Activated CD4-positive, alpha-beta T cell treated with anti-CD3 and anti-CD28 coated beads for 24 hours (primary cell): ENCODE results near the gene UBE2A.

Experiments
- DNase-seq, 2 donors: peaks; one replicate each; pipeline ENCODE4 v3.0.0-alpha.2; 2020; ENCODE audit warnings: low read depth in 2 of 2

The UBE2A gene

GRCh38 chrX:119574394-119575266 is at the start of gene UBE2A:
TSS of gene UBE2A (plus strand) at chrX:119574563. CDS start at chrX:119574712, 149 bp downstream.
- peak; percentile 76 to 78 for DNase-seq

GRCh38 chrX:119529345-119530276 is 44.8 kb upstream of the UBE2A start:
- DNase-seq = no peak

DNA sequence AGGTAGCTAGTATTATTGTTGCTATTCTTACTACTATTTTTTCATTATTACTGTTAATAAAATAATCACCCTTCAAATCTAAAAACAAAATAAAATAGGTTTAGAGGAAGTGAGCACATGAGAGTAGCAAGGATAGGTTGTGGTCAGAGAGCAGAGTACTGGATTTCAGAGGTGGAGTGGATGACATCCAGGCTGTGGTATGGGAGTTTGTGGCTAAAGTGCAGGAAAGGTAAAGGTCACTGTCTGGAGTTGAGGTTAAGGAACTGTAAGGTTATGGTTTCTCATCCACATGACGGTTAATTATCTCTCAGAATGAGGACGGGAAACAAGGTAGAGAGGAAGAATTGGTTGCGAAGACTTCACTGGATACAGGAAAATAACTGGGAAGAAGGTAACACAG is 36.9 kb upstream of the UBE2A start:
- no peak for DNase-seq

- DNase-seq = no peak
Measured at GRCh38 chrX:119539872-119540271, 34.5 kb upstream of the UBE2A start.

DNA sequence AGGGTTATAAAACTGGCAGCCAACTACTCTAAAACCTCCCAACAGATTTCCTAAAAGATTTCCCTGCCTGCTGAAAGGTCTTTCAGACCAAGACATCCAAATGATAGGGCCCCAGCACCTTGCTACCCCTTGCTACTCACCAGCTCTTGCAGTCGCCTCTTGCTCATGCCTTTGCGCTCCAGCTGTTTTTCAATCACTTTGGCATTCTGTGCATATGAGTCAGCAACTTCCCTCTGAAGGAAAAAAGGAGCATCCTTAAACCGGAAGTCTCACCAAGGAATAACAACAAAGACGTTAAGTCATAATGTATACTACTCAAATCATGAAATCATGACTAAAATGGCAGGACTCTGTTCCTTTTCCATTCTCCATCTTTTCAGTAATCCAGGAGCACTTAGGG is 33.2 kb upstream of the UBE2A start:
- no peak for DNase-seq

DNA sequence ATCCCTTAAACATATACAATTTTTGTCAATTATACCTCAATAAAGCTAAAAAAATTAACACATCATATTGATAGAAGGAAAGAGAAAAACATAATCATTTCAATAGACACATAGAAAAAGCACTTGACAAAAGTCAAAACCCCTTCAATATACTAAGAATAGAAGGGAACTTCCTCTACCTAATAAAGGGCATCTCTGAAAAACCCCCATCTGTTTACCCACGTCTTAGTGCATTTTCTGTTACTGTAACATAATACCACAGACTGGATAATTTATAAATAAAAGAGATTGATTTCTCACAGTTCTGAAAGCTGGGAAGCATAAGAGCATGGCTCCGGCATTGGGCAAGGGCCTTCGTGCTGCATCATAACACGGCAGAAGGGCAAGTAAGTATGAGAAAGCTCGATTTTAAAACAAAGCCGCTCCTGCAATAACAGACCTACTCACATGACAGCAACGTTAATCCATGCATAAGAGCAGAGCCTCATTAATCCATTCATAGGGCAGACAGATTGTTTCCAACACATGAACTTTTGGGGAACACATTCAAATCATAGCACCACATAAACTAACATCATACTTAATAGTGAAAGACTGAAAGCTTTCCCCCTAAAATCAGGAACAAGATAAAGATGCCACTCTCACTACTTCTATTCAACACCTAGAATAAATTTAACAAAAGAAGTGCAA is 24.9 kb upstream of the UBE2A start:
- DNase-seq = no peak

DNA sequence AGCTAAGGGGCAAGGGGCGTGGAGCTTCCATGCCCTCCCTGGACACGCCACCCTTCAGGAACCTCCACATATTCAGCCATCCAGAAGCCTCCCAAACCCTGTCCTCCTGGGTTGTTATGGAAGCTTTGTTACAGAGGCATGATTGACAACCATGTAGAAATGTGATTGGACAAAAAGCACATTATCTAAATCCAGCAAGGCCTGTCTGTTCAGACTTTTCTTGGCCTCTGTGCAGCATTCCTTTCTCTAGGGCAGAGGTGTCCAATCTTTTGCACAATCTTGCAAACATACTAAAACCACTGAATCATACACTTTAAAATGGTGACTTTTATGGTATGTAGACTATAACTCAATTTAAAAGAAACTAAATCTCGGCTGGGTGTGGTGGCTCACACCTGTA is 21.9 kb upstream of the UBE2A start:
- no peak for DNase-seq

DNA sequence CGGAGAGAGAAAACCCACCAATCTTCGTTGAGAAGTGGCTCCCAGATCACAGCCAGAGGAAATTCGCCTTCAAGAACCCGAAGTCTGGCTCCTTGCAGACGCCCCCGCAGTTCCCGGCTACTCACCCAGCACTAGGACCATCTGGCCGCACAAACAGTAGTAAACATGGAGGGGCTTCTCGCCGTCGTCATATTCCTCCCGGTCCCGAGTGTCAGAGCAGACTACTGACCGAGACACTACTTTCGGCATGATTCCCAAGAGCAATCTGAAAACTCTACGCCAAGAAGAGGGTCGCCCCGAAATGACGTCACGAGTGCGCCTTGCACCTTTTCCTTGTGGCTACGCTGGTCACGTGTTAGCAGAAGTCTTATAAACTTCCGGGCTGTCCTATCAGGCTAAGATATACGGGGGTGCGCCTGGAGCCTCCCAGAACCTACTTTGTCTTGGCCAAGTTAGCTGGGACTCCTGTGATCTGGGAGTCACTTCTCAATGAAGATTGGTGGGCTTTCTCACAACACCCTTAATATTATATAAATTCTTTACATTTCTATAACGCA is 9.2 kb upstream of the UBE2A start, which contains the start of gene STEEP1:
TSS of gene STEEP1 (minus strand) at position 303 of the 557 bp plus-strand sequence. CDS start at position 249, 54 bp downstream.
- DNase-seq = peak; percentile 64 to 81

GRCh38 chrX:119570351-119570835 is 4.0 kb upstream of the UBE2A start:
- no peak for DNase-seq

GRCh38 chrX:119573222-119573621 is 1.1 kb upstream of the UBE2A start:
- no peak for DNase-seq

DNA sequence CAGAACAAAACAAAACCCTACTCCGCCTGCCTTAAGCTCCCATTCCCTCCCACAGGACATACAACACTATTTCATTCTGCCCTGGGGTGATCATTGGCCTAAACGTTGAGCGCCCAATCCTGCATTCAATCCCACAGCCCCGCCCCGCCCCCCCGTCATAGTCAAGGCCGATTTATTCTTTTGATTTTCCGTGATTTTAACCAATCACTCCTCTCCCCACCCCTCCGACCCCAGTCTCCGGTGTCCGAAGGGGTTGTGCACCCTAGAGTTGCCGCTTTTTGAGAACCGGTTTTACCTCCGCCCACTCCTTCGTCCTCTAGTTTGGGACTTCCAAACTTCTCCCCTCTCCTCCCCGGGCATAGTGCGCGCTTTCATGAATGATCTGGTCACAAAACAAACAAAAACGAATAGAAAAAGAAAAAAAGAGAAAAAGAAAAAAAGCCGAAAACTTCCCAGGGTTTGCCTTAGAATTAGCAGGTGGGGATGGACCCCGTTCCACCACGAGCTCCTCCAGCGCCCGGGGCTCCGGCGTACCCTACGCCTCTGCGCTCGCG is 446 bp upstream of the UBE2A start:
- DNase-seq = no peak

GRCh38 chrX:119579414-119579813 is 5.1 kb downstream of the UBE2A start:
- DNase-seq = no peak

DNA sequence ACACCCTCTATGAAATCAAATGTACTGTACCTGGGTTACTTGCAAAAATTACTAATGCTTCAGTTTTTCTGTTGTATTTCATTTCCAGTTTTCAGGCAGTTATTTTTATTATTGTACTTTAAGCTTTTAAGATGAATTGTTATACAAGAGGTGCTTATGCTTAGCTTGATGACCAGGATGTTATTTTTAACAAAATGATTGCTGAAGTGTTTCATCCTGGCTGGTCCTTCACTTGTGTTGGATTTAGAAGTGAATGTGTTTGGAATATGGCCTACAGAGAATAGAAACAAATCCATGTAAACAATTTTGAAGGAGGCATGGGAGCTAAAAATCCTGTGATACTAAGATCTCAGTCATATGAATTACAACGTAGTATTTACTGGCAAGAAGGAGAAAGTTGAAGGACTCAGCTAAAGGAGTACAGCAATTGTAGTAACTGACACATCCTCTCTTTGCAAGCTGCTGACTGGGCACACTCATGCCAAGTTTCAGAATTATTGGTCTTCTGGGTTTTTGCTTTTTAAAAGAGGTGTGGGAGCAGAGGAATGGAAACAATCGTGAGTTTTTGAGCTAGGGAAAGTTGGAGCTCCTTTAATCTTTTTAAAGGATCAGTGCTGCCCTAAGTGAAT is 9.2 kb downstream of the UBE2A start:
- DNase-seq = no peak

GRCh38 chrX:119589810-119590209 is 15.4 kb downstream of the UBE2A start:
- no peak for DNase-seq

DNA sequence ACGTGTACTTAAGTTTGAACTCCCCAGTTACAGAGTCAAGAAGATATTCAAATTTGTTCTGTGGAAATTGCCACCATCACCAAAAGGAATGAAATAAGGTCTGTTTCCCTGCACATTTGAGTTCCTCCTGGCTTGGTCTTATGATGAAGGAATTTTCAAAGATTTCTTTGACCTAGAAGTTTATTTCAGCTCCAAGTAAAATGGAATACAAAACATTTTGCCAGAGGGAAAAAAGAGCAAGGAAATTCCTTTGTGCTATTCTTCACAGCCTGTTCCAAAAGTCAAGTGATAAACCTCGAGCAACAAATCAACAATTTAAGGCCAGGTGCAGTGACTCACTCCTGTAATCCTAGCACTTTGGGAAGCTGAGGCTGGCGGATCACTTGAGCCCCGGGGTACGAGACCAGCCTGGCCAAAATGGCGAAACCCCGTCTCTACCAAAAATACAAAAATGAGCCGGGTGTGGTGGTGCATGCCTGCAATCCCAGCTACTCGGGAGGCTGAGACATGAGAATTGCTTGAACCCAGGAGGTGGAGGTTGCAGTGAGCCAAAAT is 28.4 kb downstream of the UBE2A start:
- no peak for DNase-seq

- DNase-seq = no peak
Measured at GRCh38 chrX:119604766-119605463, 30.6 kb downstream of the UBE2A start.

GRCh38 chrX:119605464-119606279 is 31.3 kb downstream of the UBE2A start:
- DNase-seq = peak; percentile 8 to 10

GRCh38 chrX:119606280-119607017 is 32.1 kb downstream of the UBE2A start, which contains the start of gene NKRF:
TSS of gene NKRF (minus strand) at chrX:119606424.
- peak; percentile 79 to 86 for DNase-seq
